ENCODE results near the gene DZIP1L. TPM values are rescaled to one million over a fixed set of nuclear protein-coding genes. Genes with fewer than 3 reads are reported as not detected.

The DZIP1L gene
- total and polyA plus RNA-seq, 9 of the 15 experiments (the other 6 are each of a cell fraction or from before 2014, with no cell fraction given), result 0.03 to 1.5 (median 0.48) TPM; not detected in 1

- Histone ChIP-seq H3K27ac (ENCODE audit: extremely low read depth, low read depth, low read length) (no peak overlapping the region), H3K9ac (ENCODE audit: insufficient read depth in 1 of 2, low read depth in 2 of 2, low read length in 2 of 2) (no peak overlapping the region), H3K9me3 (replicated peaks; ENCODE audit: control insufficient read depth, insufficient read depth, low read depth, low read length) (no peaks in the 10 kb centered on the region), H3K4me1 (replicated peaks in 1 of 2; ENCODE audit: control insufficient read depth in 2 of 2, insufficient read depth in 2 of 2, low read length in 2 of 2) (peaks cover 0 to 8% of the 10 kb centered on the region in 2 experiments; a peak in 2 of 5 replicates), H3K36me3 (ENCODE audit: control insufficient read depth, insufficient read depth, low read length) (no peaks in the 10 kb centered on the region), H3K9me1 (ENCODE audit: control insufficient read depth, insufficient read depth, low read length) (no peaks in the 10 kb centered on the region), H4K20me1 (replicated peaks; ENCODE audit: control insufficient read depth, insufficient read depth, low read length) (no peaks in the 10 kb centered on the region), H3K27me3 (ENCODE audit: control insufficient read depth in 2 of 2, insufficient read depth in 2 of 2, low read length in 2 of 2) (no peaks in the 10 kb centered on the region; a peak in 1 of 5 replicates), H3K79me2 (ENCODE audit: control insufficient read depth, insufficient read depth, low read length) (no peaks in the 10 kb centered on the region), H2AFZ (ENCODE audit: low read depth, low read length) (no peak overlapping the region), H3K4me3 (no peak overlapping the region), H3K4me2 (ENCODE audit: insufficient read depth, low read length) (no peak overlapping the region)
- in situ Hi-C loops (cut with MboI), result no loop called here
- intact Hi-C loops (cut with micrococcal nuclease), result no loop called here
- TF ChIP-seq HDAC6 (IDR thresholded peaks at IDR 0.05; ENCODE audit: low read depth, low read length), result no peak
- TF ChIP-seq KAT8 (IDR thresholded peaks at IDR 0.05; ENCODE audit: low read depth), result no peak
- no peak for TF ChIP-seq MCM7 (IDR thresholded peaks at IDR 0.05)
- TF ChIP-seq ZNF707 (CRISPR knock-in tag; conservative IDR thresholded peaks at IDR 0.05), result no peak
- no peak for TF ChIP-seq ELF2 (CRISPR knock-in tag; IDR thresholded peaks at IDR 0.05)
- TF ChIP-seq ZNF212 (CRISPR knock-in tag; IDR thresholded peaks at IDR 0.05), result no peak
- TF ChIP-seq POLR2H (tag; IDR thresholded peaks at IDR 0.05; ENCODE audit: low read depth), result no peak
- no peak for TF ChIP-seq XRCC4 (IDR thresholded peaks at IDR 0.05; ENCODE audit: extremely low read depth, insufficient read depth, insufficient read length)
- no peak for TF ChIP-seq ELF4 (CRISPR knock-in tag; IDR thresholded peaks at IDR 0.05)
- ChIA-PET POLR2A (no interaction called here), CTCF (ENCODE audit: low intra/inter-chr PET ratio) (no interaction called here)
- BruUV-seq (replicated peaks), result no TSS peak
- FAIRE-seq (no peak), ATAC-seq (no peak), DNase-seq (ENCODE audit: extremely low read depth in 1 of 4, low spot score in 3 of 4) (no peak)
- WGBS (ENCODE audit: insufficient coverage, low coverage, missing lambda C conversion rate), result 4% methylated on average over 4 of the region's 4 CpGs
Measured at GRCh38 chr3:138012526-138012925, 102.9 kb downstream of the DZIP1L start.

Other genes starting within 250 kb of the DZIP1L start
- gene CLDN18, start 105.4 kb downstream of the DZIP1L start, total RNA-seq (2014; rRNA removed), result 0.04 TPM in 1 of 2 replicates, not detected in the other
- gene CLDN18, start 105.4 kb downstream of the DZIP1L start, total RNA-seq (2014; rRNA removed; fragmentation: Illumina TruSeq; extraction: Trizol), result not detected in 2 replicates
- not detected in 2 replicates for gene CLDN18, start 105.4 kb downstream of the DZIP1L start, total RNA-seq (2015; rRNA removed; fragmentation: Illumina TruSeq; extraction: Trizol)
- gene CLDN18, start 105.4 kb downstream of the DZIP1L start, total RNA-seq (2021), result 0.11 TPM in 2 replicates
- not detected in 2 replicates for gene CLDN18, start 105.4 kb downstream of the DZIP1L start, polyA plus RNA-seq (2011; rRNA removed)
- not detected in 2 replicates for gene CLDN18, start 105.4 kb downstream of the DZIP1L start, polyA plus RNA-seq (2014; fragmentation: Illumina TruSeq; extraction: Trizol)
- not detected for gene CLDN18, start 105.4 kb downstream of the DZIP1L start, polyA plus RNA-seq (2014; fragmentation: Nextera tagmentation; extraction: Ambion mirVana)
- gene CLDN18, start 105.4 kb downstream of the DZIP1L start, polyA plus RNA-seq (2014; rRNA removed), result not detected in 2 replicates
- gene A4GNT, start 16.8 kb upstream of the DZIP1L start, total RNA-seq (2014; rRNA removed), result not detected in 2 replicates
- not detected in 2 replicates for gene A4GNT, start 16.8 kb upstream of the DZIP1L start, total RNA-seq (2014; rRNA removed; fragmentation: Illumina TruSeq; extraction: Trizol)
- not detected in 2 replicates for gene A4GNT, start 16.8 kb upstream of the DZIP1L start, total RNA-seq (2015; rRNA removed; fragmentation: Illumina TruSeq; extraction: Trizol)
- not detected in 2 replicates for gene A4GNT, start 16.8 kb upstream of the DZIP1L start, total RNA-seq (2021)
- gene A4GNT, start 16.8 kb upstream of the DZIP1L start, polyA plus RNA-seq (2011; rRNA removed), result not detected in 2 replicates
- gene A4GNT, start 16.8 kb upstream of the DZIP1L start, polyA plus RNA-seq (2014; fragmentation: Illumina TruSeq; extraction: Trizol), result not detected in 2 replicates
- not detected for gene A4GNT, start 16.8 kb upstream of the DZIP1L start, polyA plus RNA-seq (2014; fragmentation: Nextera tagmentation; extraction: Ambion mirVana)
- gene A4GNT, start 16.8 kb upstream of the DZIP1L start, polyA plus RNA-seq (2014; rRNA removed), result not detected in 2 replicates
- gene DBR1, start 59.3 kb upstream of the DZIP1L start, total RNA-seq (2014; rRNA removed), result 8.8 and 11.3 TPM in 2 replicates
- 13.8 and 14.1 TPM in 2 replicates for gene DBR1, start 59.3 kb upstream of the DZIP1L start, total RNA-seq (2014; rRNA removed; fragmentation: Illumina TruSeq; extraction: Trizol)
- gene DBR1, start 59.3 kb upstream of the DZIP1L start, total RNA-seq (2015; rRNA removed; fragmentation: Illumina TruSeq; extraction: Trizol), result 13.3 and 13.4 TPM in 2 replicates
- gene DBR1, start 59.3 kb upstream of the DZIP1L start, total RNA-seq (2021), result 12.4 and 13.1 TPM in 2 replicates
- gene DBR1, start 59.3 kb upstream of the DZIP1L start, polyA plus RNA-seq (2011; rRNA removed), result 8.1 and 10.9 TPM in 2 replicates
- 11.0 and 12.1 TPM in 2 replicates for gene DBR1, start 59.3 kb upstream of the DZIP1L start, polyA plus RNA-seq (2014; fragmentation: Illumina TruSeq; extraction: Trizol)
- 1 to 10 TPM; 2.7 to 6.0 TPM for gene DBR1, start 59.3 kb upstream of the DZIP1L start, polyA plus RNA-seq (2014; fragmentation: Nextera tagmentation; extraction: Ambion mirVana)
- gene DBR1, start 59.3 kb upstream of the DZIP1L start, polyA plus RNA-seq (2014; rRNA removed), result 9.6 and 11.3 TPM in 2 replicates
- gene ARMC8, start 71.7 kb upstream of the DZIP1L start, total RNA-seq (2014; rRNA removed), result 22.0 and 22.4 TPM in 2 replicates
- gene ARMC8, start 71.7 kb upstream of the DZIP1L start, total RNA-seq (2014; rRNA removed; fragmentation: Illumina TruSeq; extraction: Trizol), result 43.6 and 51.1 TPM in 2 replicates
- gene ARMC8, start 71.7 kb upstream of the DZIP1L start, total RNA-seq (2015; rRNA removed; fragmentation: Illumina TruSeq; extraction: Trizol), result 33.5 and 37.3 TPM in 2 replicates
- gene ARMC8, start 71.7 kb upstream of the DZIP1L start, total RNA-seq (2021), result 33.5 and 39.7 TPM in 2 replicates
- 69.2 and 76.1 TPM in 2 replicates for gene ARMC8, start 71.7 kb upstream of the DZIP1L start, polyA plus RNA-seq (2011; rRNA removed)
- 32.2 and 37.6 TPM in 2 replicates for gene ARMC8, start 71.7 kb upstream of the DZIP1L start, polyA plus RNA-seq (2014; fragmentation: Illumina TruSeq; extraction: Trizol)
- 10 to 100 TPM; 33.7 to 53.9 TPM for gene ARMC8, start 71.7 kb upstream of the DZIP1L start, polyA plus RNA-seq (2014; fragmentation: Nextera tagmentation; extraction: Ambion mirVana)
- 25.7 and 25.8 TPM in 2 replicates for gene ARMC8, start 71.7 kb upstream of the DZIP1L start, polyA plus RNA-seq (2014; rRNA removed)
- gene NME9, start 214.2 kb upstream of the DZIP1L start, total RNA-seq (2014; rRNA removed), result not detected in 2 replicates
- gene NME9, start 214.2 kb upstream of the DZIP1L start, total RNA-seq (2014; rRNA removed; fragmentation: Illumina TruSeq; extraction: Trizol), result not detected in 2 replicates
- gene NME9, start 214.2 kb upstream of the DZIP1L start, total RNA-seq (2015; rRNA removed; fragmentation: Illumina TruSeq; extraction: Trizol), result not detected in 2 replicates
- gene NME9, start 214.2 kb upstream of the DZIP1L start, total RNA-seq (2021), result not detected in 2 replicates
- gene NME9, start 214.2 kb upstream of the DZIP1L start, polyA plus RNA-seq (2011; rRNA removed), result 0.04 TPM in 1 of 2 replicates, not detected in the other
- not detected in 2 replicates for gene NME9, start 214.2 kb upstream of the DZIP1L start, polyA plus RNA-seq (2014; fragmentation: Illumina TruSeq; extraction: Trizol)
- gene NME9, start 214.2 kb upstream of the DZIP1L start, polyA plus RNA-seq (2014; fragmentation: Nextera tagmentation; extraction: Ambion mirVana), result under 1 TPM; 0.13 to 0.15 TPM
- 0.05 TPM in 1 of 2 replicates, not detected in the other for gene NME9, start 214.2 kb upstream of the DZIP1L start, polyA plus RNA-seq (2014; rRNA removed)
- gene MRAS, start 233.0 kb upstream of the DZIP1L start, total RNA-seq (2014; rRNA removed), result 4.0 and 6.2 TPM in 2 replicates
- 6.7 and 8.2 TPM in 2 replicates for gene MRAS, start 233.0 kb upstream of the DZIP1L start, total RNA-seq (2014; rRNA removed; fragmentation: Illumina TruSeq; extraction: Trizol)
- gene MRAS, start 233.0 kb upstream of the DZIP1L start, total RNA-seq (2015; rRNA removed; fragmentation: Illumina TruSeq; extraction: Trizol), result 6.1 and 6.4 TPM in 2 replicates
- gene MRAS, start 233.0 kb upstream of the DZIP1L start, total RNA-seq (2021), result 8.3 and 8.6 TPM in 2 replicates
- 2.2 and 4.8 TPM in 2 replicates for gene MRAS, start 233.0 kb upstream of the DZIP1L start, polyA plus RNA-seq (2011; rRNA removed)
- gene MRAS, start 233.0 kb upstream of the DZIP1L start, polyA plus RNA-seq (2014; fragmentation: Illumina TruSeq; extraction: Trizol), result 8.5 and 10.0 TPM in 2 replicates
- 1 to 10 TPM; 1.5 to 2.0 TPM for gene MRAS, start 233.0 kb upstream of the DZIP1L start, polyA plus RNA-seq (2014; fragmentation: Nextera tagmentation; extraction: Ambion mirVana)
- gene MRAS, start 233.0 kb upstream of the DZIP1L start, polyA plus RNA-seq (2014; rRNA removed), result 5.0 and 5.4 TPM in 2 replicates

Data from K562 (cell line).